Hematopoietic multipotent progenitor cell (in vitro differentiated cells): ENCODE data around the gene ALAS1. TPM values are rescaled to one million over a fixed set of nuclear protein-coding genes. Genes with fewer than 3 reads are reported as not detected.
"Not testable (repeated sequence)": the region's sequence is repeated elsewhere in the genome, so short reads cannot be mapped to it uniquely, and the experiment has no call there.

ENCODE experiments used
- DNase-seq, 3 donors: peaks; one replicate each; pipeline ENCODE4 v3.0.0-alpha.2; 2011 to 2015; ENCODE audit warnings: low read depth in 2 of 3, low spot score in 2 of 3
- total RNA-seq: library from RNA; depleted of rRNA; stranded (reverse); fragments of >200 nt; gene quantifications from one replicate; pipeline ENCODE4 v1.2.3, GENCODE V29; 2012

The ALAS1 gene
- total RNA-seq, 1 donor: 25.6 TPM

- DNase-seq: no peak
These were observed 21.7 kb upstream of the ALAS1 start for GRCh38 chr3:52176180-52176752.

- no peak for DNase-seq
These were observed 20.8 kb upstream of the ALAS1 start for GRCh38 chr3:52176951-52177700.

- no peak for DNase-seq
These were observed 20.3 kb upstream of the ALAS1 start for GRCh38 chr3:52177701-52178042.

- not testable (repeated sequence) for DNase-seq
These were observed 19.8 kb upstream of the ALAS1 start for GRCh38 chr3:52178126-52178525.

- DNase-seq: no peak
These were observed 19.4 kb upstream of the ALAS1 start for GRCh38 chr3:52178537-52178936.

GRCh38 chr3:52181543-52181942 is 16.4 kb upstream of the ALAS1 start:
- DNase-seq: no peak

- DNase-seq: no peak
These were observed 15.8 kb upstream of the ALAS1 start for GRCh38 chr3:52182196-52182595.

- DNase-seq: no peak
These were observed 15.3 kb upstream of the ALAS1 start for GRCh38 chr3:52182691-52183090.

GRCh38 chr3:52183786-52184445 is 14.0 kb upstream of the ALAS1 start:
- DNase-seq: no peak

- DNase-seq: no peak
These were observed 13.3 kb upstream of the ALAS1 start for GRCh38 chr3:52184690-52185089.

- DNase-seq: no peak
These were observed 12.6 kb upstream of the ALAS1 start for GRCh38 chr3:52185311-52185710.

- DNase-seq: peak in 1 of 3 donors; percentile 36
These were observed 12.1 kb upstream of the ALAS1 start for GRCh38 chr3:52185837-52186236.

- no peak for DNase-seq
These were observed 11.2 kb upstream of the ALAS1 start for GRCh38 chr3:52186729-52187128.

GRCh38 chr3:52188556-52188955 is 9.4 kb upstream of the ALAS1 start:
- DNase-seq: no peak

- no peak for DNase-seq
These were observed 7.5 kb upstream of the ALAS1 start for GRCh38 chr3:52190294-52191074.

- DNase-seq: no peak
These were observed 6.3 kb upstream of the ALAS1 start for GRCh38 chr3:52191663-52192062.

- DNase-seq: no peak
These were observed 4.9 kb upstream of the ALAS1 start for GRCh38 chr3:52193065-52193464.

GRCh38 chr3:52194485-52195290 is 3.3 kb upstream of the ALAS1 start:
- DNase-seq: no peak

GRCh38 chr3:52195291-52195597 is 2.7 kb upstream of the ALAS1 start:
- no peak for DNase-seq

GRCh38 chr3:52195823-52196331 is 2.1 kb upstream of the ALAS1 start:
- no peak for DNase-seq

- no peak for DNase-seq
These were observed 983 bp upstream of the ALAS1 start for GRCh38 chr3:52196977-52197376.
